ENCODE results near the gene HRAS.

The HRAS gene

GRCh38 chr11:565921-566509 is 30.6 kb upstream of the HRAS start:
- TF ChIP-seq CTCF (IDR thresholded peaks at IDR 0.05; ENCODE audit: low read length, missing control alignments), result no peak
- no peak overlapping the region for H3K4me3 ChIP-seq (replicated peaks; ENCODE audit: low read depth, low read length)
- DNase-seq (ENCODE audit: low read depth), result no peak

- DNase-seq (ENCODE audit: low read depth), result no peak
- TF ChIP-seq CTCF (IDR thresholded peaks at IDR 0.05; ENCODE audit: low read length, missing control alignments), result no peak
- no peak overlapping the region for H3K4me3 ChIP-seq (replicated peaks; ENCODE audit: low read depth, low read length)
Measured at GRCh38 chr11:563812-564578, 28.6 kb upstream of the HRAS start.

- H3K4me3 ChIP-seq (replicated peaks; ENCODE audit: low read depth, low read length), result no peak overlapping the region
- TF ChIP-seq CTCF (IDR thresholded peaks at IDR 0.05; ENCODE audit: low read length, missing control alignments), result no peak
- no peak for DNase-seq (ENCODE audit: low read depth)
Measured at GRCh38 chr11:563066-563811, 27.9 kb upstream of the HRAS start.

GRCh38 chr11:562046-562645 is 26.8 kb upstream of the HRAS start:
- no peak overlapping the region for H3K4me3 ChIP-seq (replicated peaks; ENCODE audit: low read depth, low read length)
- no peak for TF ChIP-seq CTCF (IDR thresholded peaks at IDR 0.05; ENCODE audit: low read length, missing control alignments)
- no peak for DNase-seq (ENCODE audit: low read depth)

GRCh38 chr11:561148-562003 is 26.0 kb upstream of the HRAS start:
- no peak for DNase-seq (ENCODE audit: low read depth)
- TF ChIP-seq CTCF (IDR thresholded peaks at IDR 0.05; ENCODE audit: low read length, missing control alignments), result no peak
- peak overlapping the region; percentile 54 for H3K4me3 ChIP-seq (replicated peaks; ENCODE audit: low read depth, low read length)
